GM18868 (cell line): ENCODE results near the gene SEPTIN8.
A peak's percentile ranks its signal among the peaks of the same experiment; 100 is the strongest.

Source experiments
- ATAC-seq: cut with Tn5 transposase; IDR thresholded peaks from one replicate; pipeline ENCODE4 v1.9.1; 2021; ENCODE audit warnings: mild to moderate bottlenecking, moderate library complexity; ENCODE audit not compliant: unreplicated experiment

The SEPTIN8 gene

GRCh38 chr5:132785365-132785764, 8.3 kb upstream of the SEPTIN8 start:
- ATAC-seq = no peak

- ATAC-seq = no peak
Measured at GRCh38 chr5:132782101-132782500, 5.1 kb upstream of the SEPTIN8 start.

- no peak for ATAC-seq
Measured at GRCh38 chr5:132781029-132781428, 4.0 kb upstream of the SEPTIN8 start.

GRCh38 chr5:132780577-132780976, 3.5 kb upstream of the SEPTIN8 start:
- no peak for ATAC-seq

GRCh38 chr5:132779961-132780360, 2.9 kb upstream of the SEPTIN8 start:
- no peak for ATAC-seq

GRCh38 chr5:132778856-132779255, 1.8 kb upstream of the SEPTIN8 start:
- ATAC-seq = no peak

- no peak for ATAC-seq
Measured at GRCh38 chr5:132778129-132778528, 1.1 kb upstream of the SEPTIN8 start.

GRCh38 chr5:132776938-132777208, 166 bp downstream of the SEPTIN8 start:
- no peak for ATAC-seq

- peak; percentile 21 for ATAC-seq
Measured at GRCh38 chr5:132776131-132776937, 705 bp downstream of the SEPTIN8 start.

- no peak for ATAC-seq
Measured at GRCh38 chr5:132775476-132775961, 1.5 kb downstream of the SEPTIN8 start.

GRCh38 chr5:132774896-132775295, 2.1 kb downstream of the SEPTIN8 start:
- ATAC-seq = no peak

GRCh38 chr5:132774406-132774805, 2.6 kb downstream of the SEPTIN8 start:
- no peak for ATAC-seq

GRCh38 chr5:132773601-132774355, 3.3 kb downstream of the SEPTIN8 start:
- no peak for ATAC-seq

- ATAC-seq = no peak
Measured at GRCh38 chr5:132773114-132773513, 3.9 kb downstream of the SEPTIN8 start.

- no peak for ATAC-seq
Measured at GRCh38 chr5:132772291-132773070, 4.6 kb downstream of the SEPTIN8 start.

GRCh38 chr5:132771503-132771998, 5.5 kb downstream of the SEPTIN8 start:
- ATAC-seq = no peak

GRCh38 chr5:132770476-132771159, 6.4 kb downstream of the SEPTIN8 start:
- ATAC-seq = no peak

- ATAC-seq = no peak
Measured at GRCh38 chr5:132768485-132768868, 8.6 kb downstream of the SEPTIN8 start.

- no peak for ATAC-seq
Measured at GRCh38 chr5:132767150-132767549, 9.9 kb downstream of the SEPTIN8 start.

GRCh38 chr5:132766806-132767055, 10.3 kb downstream of the SEPTIN8 start:
- ATAC-seq = no peak
